HFFc6 (cell line): ENCODE results near the gene PCDH17. TPM values are rescaled to one million over a fixed set of nuclear protein-coding genes. Genes with fewer than 3 reads are reported as not detected.

ENCODE experiments used
- DNase-seq: peaks from one replicate; pipeline ENCODE4 v3.0.0-alpha.2; 2018
- H3K27ac Mint-ChIP-seq: 2 replicates; pipeline ENCODE4 v1.8.0; 2020; ENCODE audit warnings: mild to moderate bottlenecking, mixed read lengths
- H3K27me3 Mint-ChIP-seq: 2 replicates; pipeline ENCODE4 v1.8.0; 2021; ENCODE audit warnings: mild to moderate bottlenecking, moderate library complexity, mixed read lengths; ENCODE audit not compliant: insufficient read depth
- H3K36me3 Mint-ChIP-seq: 2 replicates; pipeline ENCODE4 v1.8.0; 2021; ENCODE audit warnings: low read depth, mixed read lengths
- H3K4me1 Mint-ChIP-seq: 2 replicates; pipeline ENCODE4 v1.8.0; 2020; ENCODE audit warnings: low read depth, mixed read lengths
- H3K4me3 Mint-ChIP-seq: 2 replicates; pipeline ENCODE4 v1.8.0; 2020; ENCODE audit warnings: mild to moderate bottlenecking, moderate library complexity, mixed read lengths
- H3K9me3 Mint-ChIP-seq: 2 replicates; pipeline ENCODE4 v1.8.0; 2020; ENCODE audit warnings: mild to moderate bottlenecking, mixed read lengths
- total RNA-seq, 6 experiments: library from RNA; stranded (reverse); fragmentation: NEBNext Ultra II Directional; extraction: Animal tissue kit (Norgen Biotek cat#: 25700); gene quantifications; 2 replicates in 1 of 6; 3 replicates in 5 of 6; pipeline ENCODE4 v1.2.3, GENCODE V29; 2021
- TF ChIP-seq, protein P1 (sequence below): fragments of 200-600 bp; sonication (generic); IDR thresholded peaks from 2 replicates; pipeline ENCODE4 v1.5.0; 2021; ENCODE audit warnings: antibody characterized with exemption, mild to moderate bottlenecking

The PCDH17 gene
- total RNA-seq, 6 experiments from 2014 or later: 0.05 TPM; not detected in 5

GRCh38 chr13:57627663-57628062 lies 3.9 kb upstream of the PCDH17 start:
- Mint-ChIP-seq H3K36me3 (no peaks in the 10 kb centered on the region), H3K27me3 (peaks cover 16% of the 10 kb centered on the region), H3K4me3 (no peak overlapping the region), H3K9me3 (no peaks in the 10 kb centered on the region), H3K27ac (no peak overlapping the region), H3K4me1 (peaks cover 33% of the 10 kb centered on the region)
- TF ChIP-seq, protein P1, sequence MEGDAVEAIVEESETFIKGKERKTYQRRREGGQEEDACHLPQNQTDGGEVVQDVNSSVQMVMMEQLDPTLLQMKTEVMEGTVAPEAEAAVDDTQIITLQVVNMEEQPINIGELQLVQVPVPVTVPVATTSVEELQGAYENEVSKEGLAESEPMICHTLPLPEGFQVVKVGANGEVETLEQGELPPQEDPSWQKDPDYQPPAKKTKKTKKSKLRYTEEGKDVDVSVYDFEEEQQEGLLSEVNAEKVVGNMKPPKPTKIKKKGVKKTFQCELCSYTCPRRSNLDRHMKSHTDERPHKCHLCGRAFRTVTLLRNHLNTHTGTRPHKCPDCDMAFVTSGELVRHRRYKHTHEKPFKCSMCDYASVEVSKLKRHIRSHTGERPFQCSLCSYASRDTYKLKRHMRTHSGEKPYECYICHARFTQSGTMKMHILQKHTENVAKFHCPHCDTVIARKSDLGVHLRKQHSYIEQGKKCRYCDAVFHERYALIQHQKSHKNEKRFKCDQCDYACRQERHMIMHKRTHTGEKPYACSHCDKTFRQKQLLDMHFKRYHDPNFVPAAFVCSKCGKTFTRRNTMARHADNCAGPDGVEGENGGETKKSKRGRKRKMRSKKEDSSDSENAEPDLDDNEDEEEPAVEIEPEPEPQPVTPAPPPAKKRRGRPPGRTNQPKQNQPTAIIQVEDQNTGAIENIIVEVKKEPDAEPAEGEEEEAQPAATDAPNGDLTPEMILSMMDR: peak; percentile 89
- peak; percentile 10 for DNase-seq

- DNase-seq: no peak
- TF ChIP-seq, protein P1: no peak
- H3K4me1 Mint-ChIP-seq: peaks cover 33% of the 10 kb centered on the region
- H3K4me3 Mint-ChIP-seq: peak overlapping the region; percentile 90
- no peak overlapping the region for H3K27ac Mint-ChIP-seq
- no peaks in the 10 kb centered on the region; the same call in 1 of the 2 replicates for H3K36me3 Mint-ChIP-seq
- H3K9me3 Mint-ChIP-seq: peaks cover 11% of the 10 kb centered on the region
- H3K27me3 Mint-ChIP-seq: peaks cover 18% of the 10 kb centered on the region
These were observed 2.1 kb upstream of the PCDH17 start for GRCh38 chr13:57629391-57629804.

- Mint-ChIP-seq H3K27me3 (peaks cover 18% of the 10 kb centered on the region), H3K9me3 (peaks cover 11% of the 10 kb centered on the region), H3K4me3 (peak overlapping the region; percentile 90), H3K36me3 (no peaks in the 10 kb centered on the region; the same call in 1 of the 2 replicates), H3K27ac (no peak overlapping the region), H3K4me1 (peaks cover 33% of the 10 kb centered on the region)
- no peak for DNase-seq
- TF ChIP-seq, protein P1: no peak
These were observed 1.7 kb upstream of the PCDH17 start for GRCh38 chr13:57629821-57630235.

DNA sequence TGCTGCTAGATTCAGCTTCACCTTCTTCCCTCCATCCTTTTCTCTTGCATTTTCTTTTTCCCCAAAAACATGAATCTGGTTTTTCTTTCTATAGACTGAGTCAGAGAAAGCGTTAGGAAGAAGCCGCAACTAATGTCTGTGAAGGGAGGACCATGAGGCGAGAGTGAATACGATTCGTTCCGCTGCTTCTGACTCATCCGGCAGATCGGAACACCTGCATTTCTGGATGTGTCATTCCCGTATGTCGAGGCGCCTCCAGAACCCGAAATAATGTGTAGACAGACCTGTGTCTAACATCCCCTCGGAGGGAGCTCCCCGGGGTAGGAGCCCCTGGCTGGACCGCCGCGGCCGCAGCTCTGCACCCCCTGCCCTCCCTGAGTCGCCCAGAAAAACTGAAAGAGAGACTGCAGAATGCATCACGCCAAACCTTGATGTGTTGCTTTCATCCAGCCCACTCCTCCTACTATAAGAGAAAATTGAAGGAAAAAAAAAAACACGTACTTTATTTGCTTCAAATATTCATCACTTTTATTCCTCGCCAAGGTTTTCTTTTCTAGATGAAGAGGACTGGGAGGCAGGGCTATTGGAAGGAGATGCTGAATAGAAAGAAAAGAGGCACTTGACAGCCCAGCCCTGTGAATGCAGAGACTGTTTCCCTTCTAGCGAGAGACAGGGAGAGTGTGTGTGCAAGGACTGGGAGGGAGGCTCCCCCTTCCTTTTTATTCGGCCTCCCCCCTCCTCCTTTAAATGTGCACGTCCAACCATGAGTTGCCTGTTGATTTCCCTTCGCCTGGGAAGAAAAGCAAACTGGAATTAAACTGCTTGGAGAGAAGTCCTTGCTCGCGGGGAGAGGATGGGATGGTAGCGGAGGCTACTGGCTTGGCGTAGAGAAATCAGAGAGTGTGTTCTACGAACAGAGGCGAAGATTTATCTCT lies 616 bp upstream of the PCDH17 start:
- Mint-ChIP-seq H3K27me3 (peaks cover 18% of the 10 kb centered on the region), H3K9me3 (peaks cover 11% of the 10 kb centered on the region), H3K4me3 (peak overlapping the region; percentile 90), H3K36me3 (no peaks in the 10 kb centered on the region; the same call in 1 of the 2 replicates), H3K4me1 (peaks cover 33% of the 10 kb centered on the region), H3K27ac (no peak overlapping the region)
- TF ChIP-seq, protein P1: no peak
- DNase-seq: peak; percentile 17

DNA sequence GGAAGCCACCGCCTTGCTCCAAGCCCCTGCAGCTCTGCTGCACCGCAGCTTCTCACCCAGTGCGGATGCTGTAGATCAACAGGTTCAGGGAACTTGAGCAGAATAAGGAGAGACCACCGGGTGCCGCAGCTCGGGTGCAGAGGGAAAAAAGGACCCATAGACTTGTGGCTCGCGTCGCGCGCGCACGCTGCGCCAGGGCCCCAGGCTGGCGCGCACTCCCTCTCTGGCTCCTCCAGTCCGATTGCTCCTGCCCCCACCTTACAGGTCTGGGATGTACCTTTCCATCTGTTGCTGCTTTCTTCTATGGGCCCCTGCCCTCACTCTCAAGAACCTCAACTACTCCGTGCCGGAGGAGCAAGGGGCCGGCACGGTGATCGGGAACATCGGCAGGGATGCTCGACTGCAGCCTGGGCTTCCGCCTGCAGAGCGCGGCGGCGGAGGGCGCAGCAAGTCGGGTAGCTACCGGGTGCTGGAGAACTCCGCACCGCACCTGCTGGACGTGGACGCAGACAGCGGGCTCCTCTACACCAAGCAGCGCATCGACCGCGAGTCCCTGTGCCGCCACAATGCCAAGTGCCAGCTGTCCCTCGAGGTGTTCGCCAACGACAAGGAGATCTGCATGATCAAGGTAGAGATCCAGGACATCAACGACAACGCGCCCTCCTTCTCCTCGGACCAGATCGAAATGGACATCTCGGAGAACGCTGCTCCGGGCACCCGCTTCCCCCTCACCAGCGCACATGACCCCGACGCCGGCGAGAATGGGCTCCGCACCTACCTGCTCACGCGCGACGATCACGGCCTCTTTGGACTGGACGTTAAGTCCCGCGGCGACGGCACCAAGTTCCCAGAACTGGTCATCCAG lies 964 bp downstream of the PCDH17 start:
- no peaks in the 10 kb centered on the region; the same call in 1 of the 2 replicates for H3K36me3 Mint-ChIP-seq
- peaks cover 18% of the 10 kb centered on the region for H3K27me3 Mint-ChIP-seq
- H3K4me3 Mint-ChIP-seq: peak overlapping the region; percentile 90
- peaks cover 33% of the 10 kb centered on the region for H3K4me1 Mint-ChIP-seq
- DNase-seq: no peak
- TF ChIP-seq, protein P1: no peak
- H3K9me3 Mint-ChIP-seq: peaks cover 11% of the 10 kb centered on the region
- no peak overlapping the region for H3K27ac Mint-ChIP-seq
